ENCODE data around the gene CNP. TPM values are rescaled to one million over a fixed set of nuclear protein-coding genes. Genes with fewer than 3 reads are reported as not detected.

Gene CNP
- total and polyA plus RNA-seq, 2 donors (not counting 1 experiment from before 2014, with no cell fraction given), result 57.7 to 60.4 TPM

GRCh38 chr17:41942626-41943373 is 23.8 kb upstream of the CNP start:
- Histone ChIP-seq H3K9me3 (ENCODE audit: control insufficient read depth, insufficient read depth, low read depth, low read length) (no peaks in the 10 kb centered on the region), H3K36me3 (ENCODE audit: control insufficient read depth, insufficient read depth, low read length) (no peaks in the 10 kb centered on the region), H3K4me3 (replicated peaks in 1 of 4; ENCODE audit: control extremely low read depth in 1 of 4, insufficient read depth in 1 of 4, low read depth in 3 of 4, low read length in 4 of 4) (no peak overlapping the region), H3K4me1 (ENCODE audit: control insufficient read depth, extremely low read depth, insufficient read depth, low read length) (no peaks in the 10 kb centered on the region), H3K27ac (ENCODE audit: insufficient read depth, low read length) (no peak overlapping the region), H3K9ac (ENCODE audit: insufficient read depth, low read length) (no peak overlapping the region), H3K79me2 (ENCODE audit: control insufficient read depth, insufficient read depth, low read length) (no peaks in the 10 kb centered on the region), H4K20me1 (ENCODE audit: control insufficient read depth, extremely low read depth, insufficient read depth, low read length) (no peaks in the 10 kb centered on the region), H3K27me3 (ENCODE audit: control insufficient read depth, insufficient read depth, low read length) (no peaks in the 10 kb centered on the region), H3K4me2 (ENCODE audit: extremely low read depth, insufficient read depth, low read length) (no peak overlapping the region), H2AFZ (ENCODE audit: low read length) (no peak overlapping the region)
- DNase-seq (ENCODE audit: low read depth in 2 of 2), result no peak
- TF ChIP-seq CTCF (conservative IDR thresholded peaks at IDR 0.05 in 1 of 2, IDR thresholded peaks at IDR 0.05 in 1 of 2; ENCODE audit: low read depth in 1 of 2, low read length in 2 of 2) (no peak), EZH2 (IDR thresholded peaks at IDR 0.05; ENCODE audit: low read length, missing control alignments) (no peak)

DNA sequence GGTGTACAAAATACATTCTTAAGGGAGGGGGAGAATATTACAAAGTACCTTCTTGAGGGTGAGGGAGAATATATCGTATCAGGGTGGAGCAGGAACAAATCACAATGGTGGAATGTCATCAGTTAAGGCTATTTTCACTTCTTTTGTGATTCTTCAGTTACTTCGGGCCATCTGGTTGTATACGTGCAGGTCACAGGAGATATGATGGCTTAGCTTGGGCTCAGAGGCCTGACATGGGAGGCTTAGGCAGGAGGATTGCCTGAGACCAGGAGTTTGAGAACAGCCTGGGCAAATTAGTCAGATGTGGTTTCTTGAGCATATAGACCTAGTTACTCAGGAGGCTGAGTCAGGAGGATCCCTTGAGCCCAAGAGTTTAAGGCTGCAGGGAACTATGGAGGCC is 23.1 kb upstream of the CNP start:
- Histone ChIP-seq H3K9ac (ENCODE audit: insufficient read depth, low read length) (no peak overlapping the region), H3K4me3 (replicated peaks in 1 of 4; ENCODE audit: control extremely low read depth in 1 of 4, insufficient read depth in 1 of 4, low read depth in 3 of 4, low read length in 4 of 4) (no peak overlapping the region), H3K27ac (ENCODE audit: insufficient read depth, low read length) (no peak overlapping the region), H3K4me2 (ENCODE audit: extremely low read depth, insufficient read depth, low read length) (no peak overlapping the region), H3K9me3 (ENCODE audit: control insufficient read depth, insufficient read depth, low read depth, low read length) (no peaks in the 10 kb centered on the region), H3K27me3 (ENCODE audit: control insufficient read depth, insufficient read depth, low read length) (no peaks in the 10 kb centered on the region), H2AFZ (ENCODE audit: low read length) (no peak overlapping the region), H3K79me2 (ENCODE audit: control insufficient read depth, insufficient read depth, low read length) (no peaks in the 10 kb centered on the region), H3K4me1 (ENCODE audit: control insufficient read depth, extremely low read depth, insufficient read depth, low read length) (no peaks in the 10 kb centered on the region), H3K36me3 (ENCODE audit: control insufficient read depth, insufficient read depth, low read length) (no peaks in the 10 kb centered on the region), H4K20me1 (ENCODE audit: control insufficient read depth, extremely low read depth, insufficient read depth, low read length) (no peaks in the 10 kb centered on the region)
- TF ChIP-seq EZH2 (IDR thresholded peaks at IDR 0.05; ENCODE audit: low read length, missing control alignments) (no peak), CTCF (conservative IDR thresholded peaks at IDR 0.05 in 1 of 2, IDR thresholded peaks at IDR 0.05 in 1 of 2; ENCODE audit: low read depth in 1 of 2, low read length in 2 of 2) (no peak)
- no peak for DNase-seq (ENCODE audit: low read depth in 2 of 2)

DNA sequence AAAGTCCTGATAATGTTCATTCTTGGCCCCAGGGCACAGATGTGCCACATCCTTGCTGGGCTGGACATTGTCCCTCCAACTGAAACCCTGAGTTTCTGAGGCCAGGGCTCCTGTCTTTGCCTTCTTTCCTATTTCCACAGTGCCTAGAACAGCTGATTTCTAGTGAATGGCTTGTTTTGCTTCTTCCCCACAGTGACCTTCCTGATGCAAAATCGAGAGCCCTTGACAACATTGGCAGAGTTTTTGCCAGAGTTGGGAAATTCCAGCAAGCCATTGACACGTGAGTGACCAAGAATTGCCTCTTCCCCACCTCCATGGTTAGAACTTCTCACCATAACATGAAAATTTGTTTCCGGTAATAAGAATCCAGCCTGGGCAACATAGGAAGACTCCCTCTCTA is 21.7 kb upstream of the CNP start:
- no peak overlapping the region for H2AFZ ChIP-seq (ENCODE audit: low read length)
- H3K36me3 ChIP-seq (ENCODE audit: control insufficient read depth, insufficient read depth, low read length), result no peaks in the 10 kb centered on the region
- no peak overlapping the region for H3K9ac ChIP-seq (ENCODE audit: insufficient read depth, low read length)
- no peak overlapping the region for H3K27ac ChIP-seq (ENCODE audit: insufficient read depth, low read length)
- H3K9me3 ChIP-seq (ENCODE audit: control insufficient read depth, insufficient read depth, low read depth, low read length), result no peaks in the 10 kb centered on the region
- H3K4me3 ChIP-seq (replicated peaks in 1 of 4; ENCODE audit: control extremely low read depth in 1 of 4, insufficient read depth in 1 of 4, low read depth in 3 of 4, low read length in 4 of 4), result no peak overlapping the region
- H3K4me1 ChIP-seq (ENCODE audit: control insufficient read depth, extremely low read depth, insufficient read depth, low read length), result no peaks in the 10 kb centered on the region
- no peaks in the 10 kb centered on the region for H3K79me2 ChIP-seq (ENCODE audit: control insufficient read depth, insufficient read depth, low read length)
- TF ChIP-seq CTCF (conservative IDR thresholded peaks at IDR 0.05 in 1 of 2, IDR thresholded peaks at IDR 0.05 in 1 of 2; ENCODE audit: low read depth in 1 of 2, low read length in 2 of 2), result no peak
- no peak for TF ChIP-seq EZH2 (IDR thresholded peaks at IDR 0.05; ENCODE audit: low read length, missing control alignments)
- H3K4me2 ChIP-seq (ENCODE audit: extremely low read depth, insufficient read depth, low read length), result no peak overlapping the region
- DNase-seq (ENCODE audit: low read depth in 2 of 2), result no peak
- no peaks in the 10 kb centered on the region for H3K27me3 ChIP-seq (ENCODE audit: control insufficient read depth, insufficient read depth, low read length)
- no peaks in the 10 kb centered on the region for H4K20me1 ChIP-seq (ENCODE audit: control insufficient read depth, extremely low read depth, insufficient read depth, low read length)

Data from fibroblast of lung (primary cell).